Gastrocnemius medialis (tissue), 4 donors: Measurements from ENCODE around the gene TMEM88.

Experiments
- POLR2A ChIP-seq, 2 donors: fragments of 450-650 bp; IDR thresholded peaks; one replicate each; pipeline ENCODE4 v1.6.1; 2017; ENCODE audit warnings: antibody characterized with exemption in 2 of 2, mild to moderate bottlenecking in 2 of 2, moderate library complexity in 2 of 2
- TF ChIP-seq, protein P1 (sequence below), 5 experiments: fragments of 450-650 bp in 3 of 5; fragments of 200-600 bp in 2 of 5; sonication (generic) in 2 of 5; IDR thresholded peaks in 4 of 5; conservative IDR thresholded peaks in 1 of 5; 1 replicate in 4 of 5; 2 replicates in 1 of 5; pipeline ENCODE4 v1.5.1; 2016 to 2019; ENCODE audit warnings: antibody characterized with exemption in 5 of 5, mild to moderate bottlenecking in 3 of 5, moderate library complexity in 3 of 5

DNA sequence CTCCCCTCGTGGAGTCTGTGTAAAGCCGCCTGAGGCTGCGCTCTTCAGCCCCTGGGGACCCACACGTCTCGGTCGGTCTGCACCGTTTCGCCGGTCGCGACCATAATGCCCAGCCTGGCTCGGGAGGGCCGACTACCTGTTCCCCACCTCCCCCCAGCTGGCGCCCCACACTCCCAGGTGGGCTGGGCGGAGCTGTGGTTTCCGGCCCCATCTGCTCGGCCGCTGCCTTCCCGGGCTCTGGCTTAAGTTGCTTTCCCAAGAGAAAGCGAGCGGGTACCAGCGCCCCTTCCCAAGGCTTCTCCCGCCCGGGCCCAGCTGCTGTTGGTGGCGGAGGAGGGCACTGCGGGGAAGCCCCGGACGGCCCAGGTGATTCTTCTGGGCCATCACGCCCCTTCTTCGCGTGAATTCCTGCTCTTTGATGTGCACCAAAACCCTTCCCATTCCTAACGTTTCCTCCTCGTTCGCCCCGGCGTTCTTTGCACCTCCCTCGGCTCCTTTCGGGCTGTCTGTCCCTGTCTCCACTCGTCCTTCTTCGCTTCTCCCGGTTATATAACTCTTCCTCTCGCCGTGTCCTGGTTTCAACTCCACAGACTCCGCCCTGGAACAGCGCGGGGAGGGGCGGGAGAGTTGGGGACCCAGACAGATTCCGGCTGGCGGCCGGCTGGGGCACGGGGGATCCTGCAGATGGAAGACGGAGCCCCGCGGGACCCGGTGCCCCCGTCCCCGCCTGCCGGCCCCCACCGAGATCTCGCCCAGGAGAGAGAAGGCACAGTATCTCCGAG is 18.9 kb upstream of the TMEM88 start:
- TF ChIP-seq, protein P1, sequence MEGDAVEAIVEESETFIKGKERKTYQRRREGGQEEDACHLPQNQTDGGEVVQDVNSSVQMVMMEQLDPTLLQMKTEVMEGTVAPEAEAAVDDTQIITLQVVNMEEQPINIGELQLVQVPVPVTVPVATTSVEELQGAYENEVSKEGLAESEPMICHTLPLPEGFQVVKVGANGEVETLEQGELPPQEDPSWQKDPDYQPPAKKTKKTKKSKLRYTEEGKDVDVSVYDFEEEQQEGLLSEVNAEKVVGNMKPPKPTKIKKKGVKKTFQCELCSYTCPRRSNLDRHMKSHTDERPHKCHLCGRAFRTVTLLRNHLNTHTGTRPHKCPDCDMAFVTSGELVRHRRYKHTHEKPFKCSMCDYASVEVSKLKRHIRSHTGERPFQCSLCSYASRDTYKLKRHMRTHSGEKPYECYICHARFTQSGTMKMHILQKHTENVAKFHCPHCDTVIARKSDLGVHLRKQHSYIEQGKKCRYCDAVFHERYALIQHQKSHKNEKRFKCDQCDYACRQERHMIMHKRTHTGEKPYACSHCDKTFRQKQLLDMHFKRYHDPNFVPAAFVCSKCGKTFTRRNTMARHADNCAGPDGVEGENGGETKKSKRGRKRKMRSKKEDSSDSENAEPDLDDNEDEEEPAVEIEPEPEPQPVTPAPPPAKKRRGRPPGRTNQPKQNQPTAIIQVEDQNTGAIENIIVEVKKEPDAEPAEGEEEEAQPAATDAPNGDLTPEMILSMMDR (IDR thresholded peaks at IDR 0.05 in 4 of 5, conservative IDR thresholded peaks at IDR 0.05 in 1 of 5) = no peak
- TF ChIP-seq POLR2A (IDR thresholded peaks at IDR 0.05) = peak in 1 of 2 donors; percentile 76
